Retina (tissue), 1 donor: ENCODE results near the gene PKP3.

Source experiments
- DNase-seq: peaks from one replicate; pipeline ENCODE4 v3.0.0-alpha.2; 2016

PKP3 gene

DNA sequence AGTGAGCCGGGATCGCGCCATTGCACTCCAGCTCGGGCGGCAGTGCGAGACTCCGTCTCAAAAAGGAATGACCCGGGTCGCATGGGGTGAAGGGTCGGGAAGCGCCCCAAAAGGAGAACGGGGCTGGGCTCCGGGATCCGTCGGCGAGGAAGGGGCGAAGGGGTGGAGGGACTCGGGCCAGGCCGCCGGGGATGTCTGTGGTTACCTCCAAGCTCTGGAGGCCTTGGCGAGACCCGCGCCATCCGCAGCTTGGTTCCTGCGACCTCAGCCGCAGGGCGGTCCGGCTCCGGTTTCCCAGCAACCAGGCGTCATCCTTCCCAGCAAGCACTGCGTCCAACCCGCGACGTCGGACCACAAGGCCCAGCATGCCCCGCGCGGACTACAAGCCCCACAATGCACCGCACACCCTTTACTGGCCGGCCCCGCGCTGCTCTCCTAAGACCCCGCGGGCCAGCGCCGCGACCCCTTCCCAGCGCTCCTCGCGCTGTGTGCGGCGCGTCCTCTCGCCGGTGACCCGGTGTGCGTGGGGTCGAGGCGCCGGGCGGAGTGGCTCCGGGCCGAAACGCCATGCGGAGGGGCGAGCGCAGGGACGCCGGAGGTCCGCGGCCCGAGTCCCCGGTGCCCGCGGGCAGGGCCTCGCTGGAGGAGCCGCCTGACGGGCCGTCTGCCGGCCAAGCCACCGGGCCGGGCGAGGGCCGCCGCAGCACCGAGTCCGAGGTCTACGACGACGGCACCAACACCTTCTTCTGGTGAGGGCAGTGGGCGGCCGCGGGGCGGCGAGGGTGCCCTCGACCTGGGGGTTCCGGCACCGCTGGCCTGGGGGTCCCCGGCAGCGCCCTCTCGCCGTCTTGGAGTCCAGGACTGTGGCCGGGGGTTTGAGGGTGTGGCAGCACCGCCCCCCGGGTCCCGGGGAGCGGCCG, 56.1 kb downstream of the PKP3 start, which contains the start of gene PTDSS2:
Gene PTDSS2, plus strand, starts transcription at position 391 of the 920 bp plus-strand sequence. Its CDS starts 177 bp downstream, at position 568.
- DNase-seq = peak; percentile 99

DNA sequence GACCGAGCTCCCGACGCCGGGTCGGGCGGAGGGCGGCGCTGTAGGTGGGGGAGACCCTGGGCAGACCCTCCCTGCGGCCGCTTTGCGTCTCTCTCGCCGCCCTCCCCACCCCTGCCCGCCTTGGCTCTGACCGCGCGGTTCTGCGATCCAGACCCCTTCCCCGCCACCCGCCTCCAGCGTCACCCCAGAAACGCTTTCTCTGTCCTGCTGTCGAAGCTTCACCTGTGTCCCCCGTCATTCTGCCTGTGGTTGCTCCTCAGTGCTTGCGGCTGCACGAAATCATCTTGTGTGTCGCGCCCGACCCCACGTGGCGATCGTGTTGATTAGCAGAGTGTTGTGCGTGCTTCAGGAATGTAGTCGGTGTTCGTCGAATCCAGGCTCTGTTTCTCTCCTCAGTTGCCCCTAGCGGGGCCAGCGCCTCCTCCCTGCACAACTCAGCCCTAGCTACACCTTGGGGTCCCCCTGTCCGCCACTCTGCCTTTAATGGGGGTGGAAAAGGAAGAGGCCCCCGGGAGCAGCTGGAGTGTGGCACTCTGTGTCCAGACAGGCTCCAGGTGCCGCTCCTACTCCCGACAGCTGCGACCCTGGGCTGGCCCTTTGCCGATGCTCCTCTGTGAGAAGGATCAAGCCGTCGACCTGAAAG, 56.9 kb downstream of the PKP3 start:
- DNase-seq = peak; percentile 58

GRCh38 chr11:451738-452137, 57.7 kb downstream of the PKP3 start:
- no peak for DNase-seq

GRCh38 chr11:452203-452744, 58.3 kb downstream of the PKP3 start:
- no peak for DNase-seq

DNA sequence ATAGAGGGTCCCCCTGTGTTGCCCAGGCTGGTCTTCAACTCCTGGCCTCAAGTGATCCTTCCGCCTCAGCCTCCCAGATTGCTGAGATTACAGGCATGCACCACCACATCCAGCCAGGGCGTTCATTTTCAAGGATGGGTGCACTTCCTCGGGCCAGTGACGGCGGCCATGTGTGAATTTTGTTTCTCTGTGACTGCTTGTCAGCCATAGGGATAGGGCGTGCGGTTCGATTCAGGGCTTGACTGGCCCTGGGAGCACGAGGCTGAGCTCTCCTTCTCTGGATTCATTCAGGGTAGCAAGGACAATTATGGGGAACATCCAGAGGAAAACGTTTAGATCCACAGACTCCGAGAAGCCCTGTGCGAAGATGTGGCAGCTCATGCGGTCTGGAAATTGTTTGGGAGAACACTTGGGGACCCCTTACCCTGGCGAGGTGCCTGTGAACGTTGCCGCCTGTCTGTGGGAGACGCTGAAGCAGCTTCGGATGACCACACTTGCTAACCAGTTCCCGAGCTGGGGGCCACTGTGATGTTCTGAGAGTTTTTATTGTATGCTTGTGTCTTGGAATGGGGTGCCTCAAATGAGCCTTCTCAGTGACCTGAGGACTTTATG, 59.0 kb downstream of the PKP3 start:
- no peak for DNase-seq

GRCh38 chr11:453564-453963, 59.6 kb downstream of the PKP3 start:
- DNase-seq = no peak

- no peak for DNase-seq
Measured at GRCh38 chr11:454043-454442, 60.0 kb downstream of the PKP3 start.
